HAP-1 (cell line): ENCODE results near the gene DST.
"Not testable (repeated sequence)": the region's sequence is repeated elsewhere in the genome, so short reads cannot be mapped to it uniquely, and the experiment has no call there.

Experiments used
- DNase-seq, 2 experiments: peaks; one replicate each; pipeline ENCODE4 v3.0.0-alpha.2; 2016 to 2020; ENCODE audit warnings: low spot score in 2 of 2
- H3K27me3 ChIP-seq: fragments of 250-450 bp; sonication (Bioruptor Pico); 2 replicates; pipeline ENCODE4 v1.5.1; 2020; ENCODE audit warnings: low read depth, mild to moderate bottlenecking, moderate library complexity
- H3K36me3 ChIP-seq: fragments of 250-450 bp; sonication (Bioruptor Pico); replicated peaks from 2 replicates; pipeline ENCODE4 v1.5.1; 2020; ENCODE audit warnings: mild to moderate bottlenecking
- H3K4me1 ChIP-seq: fragments of 250-450 bp; sonication (Bioruptor Pico); 2 replicates; pipeline ENCODE4 v1.5.1; 2020; ENCODE audit warnings: mild to moderate bottlenecking
- H3K4me3 ChIP-seq: fragments of 250-450 bp; sonication (Bioruptor Pico); 2 replicates; pipeline ENCODE4 v1.5.1; 2020; ENCODE audit warnings: mild to moderate bottlenecking, moderate library complexity
- H3K9me3 ChIP-seq: fragments of 250-450 bp; sonication (Bioruptor Pico); 2 replicates; pipeline ENCODE4 v1.5.1; 2020; ENCODE audit warnings: mild to moderate bottlenecking, moderate library complexity
- in situ Hi-C: fragments of 300-500 bp; cut with MboI; formaldehyde crosslinking; loops from 3 replicates; pipeline ENCODE4 v1.14.3; 2020; ENCODE audit warnings: low sequenced_read_pairs, inconsistent platforms, mixed read lengths

Gene DST

GRCh38 chr6:56682635-56683034, 39.9 kb upstream of the DST start:
- Histone ChIP-seq H3K36me3 (no peaks in the 10 kb centered on the region), H3K9me3 (no peaks in the 10 kb centered on the region), H3K27me3 (no peaks in the 10 kb centered on the region), H3K4me1 (no peaks in the 10 kb centered on the region), H3K4me3 (no peak overlapping the region)
- in situ Hi-C loops = no loop called here
- DNase-seq = no peak

- in situ Hi-C loops = no loop called here
- no peaks in the 10 kb centered on the region for H3K27me3 ChIP-seq
- DNase-seq = no peak
- H3K4me3 ChIP-seq = no peak overlapping the region
- H3K4me1 ChIP-seq = no peaks in the 10 kb centered on the region
- no peaks in the 10 kb centered on the region for H3K36me3 ChIP-seq
- no peaks in the 10 kb centered on the region for H3K9me3 ChIP-seq
These were observed 34.9 kb upstream of the DST start for GRCh38 chr6:56677559-56677958.

- Histone ChIP-seq H3K9me3 (no peaks in the 10 kb centered on the region), H3K27me3 (no peaks in the 10 kb centered on the region), H3K36me3 (no peaks in the 10 kb centered on the region), H3K4me1 (no peaks in the 10 kb centered on the region), H3K4me3 (no peak overlapping the region)
- no peak for DNase-seq
- in situ Hi-C loops = no loop called here
These were observed 29.2 kb upstream of the DST start for GRCh38 chr6:56671651-56672461.

GRCh38 chr6:56671160-56671559, 28.5 kb upstream of the DST start:
- DNase-seq = no peak
- no peaks in the 10 kb centered on the region for H3K9me3 ChIP-seq
- in situ Hi-C loops = no loop called here
- H3K4me3 ChIP-seq = no peak overlapping the region
- no peaks in the 10 kb centered on the region for H3K36me3 ChIP-seq
- H3K27me3 ChIP-seq = no peaks in the 10 kb centered on the region
- no peaks in the 10 kb centered on the region for H3K4me1 ChIP-seq

- in situ Hi-C loops = no loop called here
- no peaks in the 10 kb centered on the region for H3K36me3 ChIP-seq
- no peak overlapping the region for H3K4me3 ChIP-seq
- H3K4me1 ChIP-seq = no peaks in the 10 kb centered on the region
- DNase-seq = no peak
- H3K27me3 ChIP-seq = no peaks in the 10 kb centered on the region
- no peaks in the 10 kb centered on the region for H3K9me3 ChIP-seq
These were observed 26.4 kb upstream of the DST start for GRCh38 chr6:56669041-56669440.

- Histone ChIP-seq H3K27me3 (no peaks in the 10 kb centered on the region), H3K4me1 (no peaks in the 10 kb centered on the region), H3K36me3 (no peaks in the 10 kb centered on the region), H3K9me3 (no peaks in the 10 kb centered on the region), H3K4me3 (no peak overlapping the region)
- DNase-seq = no peak
- in situ Hi-C loops = no loop called here
These were observed 25.5 kb upstream of the DST start for GRCh38 chr6:56668158-56668557.

- DNase-seq = no peak
- in situ Hi-C loops = no loop called here
These were observed 24.6 kb upstream of the DST start for GRCh38 chr6:56667336-56667735.

GRCh38 chr6:56664029-56664428, 21.3 kb upstream of the DST start:
- Histone ChIP-seq H3K27me3 (no peaks in the 10 kb centered on the region), H3K9me3 (no peaks in the 10 kb centered on the region), H3K4me1 (0 out of 2 replicates have a peak, but pooled peaks cover 2% of the 10 kb centered on the region), H3K4me3 (no peak overlapping the region), H3K36me3 (no peaks in the 10 kb centered on the region)
- in situ Hi-C loops = no loop called here
- DNase-seq = no peak

More at GRCh38 chr6:56667336-56667735, 24.6 kb upstream of the DST start:
- no peaks in the 10 kb centered on the region for H3K36me3 ChIP-seq
- no peak overlapping the region for H3K4me3 ChIP-seq
- H3K27me3 ChIP-seq = no peaks in the 10 kb centered on the region
- H3K9me3 ChIP-seq = no peaks in the 10 kb centered on the region
- 0 out of 2 replicates have a peak, but pooled peaks cover 2% of the 10 kb centered on the region for H3K4me1 ChIP-seq

GRCh38 chr6:56663344-56663743, 20.7 kb upstream of the DST start:
- H3K9me3 ChIP-seq = no peaks in the 10 kb centered on the region
- in situ Hi-C loops = no loop called here
- no peak for DNase-seq

GRCh38 chr6:56661338-56661737, 18.6 kb upstream of the DST start:
- H3K9me3 ChIP-seq, H3K36me3 ChIP-seq, H3K4me3 ChIP-seq, H3K4me1 ChIP-seq, H3K27me3 ChIP-seq, in situ Hi-C loops: not testable (repeated sequence)
- peak in 1 of 2 experiments; percentile 44 for DNase-seq

More at GRCh38 chr6:56663344-56663743, 20.7 kb upstream of the DST start:
- no peak overlapping the region for H3K4me3 ChIP-seq
- 0 out of 2 replicates have a peak, but pooled peaks cover 2% of the 10 kb centered on the region for H3K4me1 ChIP-seq
- H3K27me3 ChIP-seq = no peaks in the 10 kb centered on the region
- no peaks in the 10 kb centered on the region for H3K36me3 ChIP-seq

GRCh38 chr6:56660381-56660730, 17.7 kb upstream of the DST start:
- 0 out of 2 replicates have a peak, but pooled peaks cover 2% of the 10 kb centered on the region for H3K4me1 ChIP-seq
- H3K9me3 ChIP-seq = no peaks in the 10 kb centered on the region
- no peaks in the 10 kb centered on the region for H3K36me3 ChIP-seq
- in situ Hi-C loops = no loop called here
- no peaks in the 10 kb centered on the region for H3K27me3 ChIP-seq
- H3K4me3 ChIP-seq = no peak overlapping the region
- DNase-seq = no peak

GRCh38 chr6:56659721-56660380, 17.2 kb upstream of the DST start:
- no peak for DNase-seq
- Histone ChIP-seq H3K36me3 (no peaks in the 10 kb centered on the region), H3K9me3 (no peaks in the 10 kb centered on the region), H3K4me3 (no peak overlapping the region), H3K4me1 (0 out of 2 replicates have a peak, but pooled peaks cover 2% of the 10 kb centered on the region), H3K27me3 (no peaks in the 10 kb centered on the region)
- in situ Hi-C loops = no loop called here

- no peak for DNase-seq
- Histone ChIP-seq H3K4me3 (no peak overlapping the region), H3K4me1 (peaks cover 8% of the 10 kb centered on the region), H3K9me3 (no peaks in the 10 kb centered on the region), H3K27me3 (no peaks in the 10 kb centered on the region), H3K36me3 (no peaks in the 10 kb centered on the region)
- in situ Hi-C loops = no loop called here
These were observed 15.6 kb upstream of the DST start for GRCh38 chr6:56658326-56658725.

GRCh38 chr6:56657354-56657753, 14.7 kb upstream of the DST start:
- no peak for DNase-seq
- Histone ChIP-seq H3K36me3 (no peaks in the 10 kb centered on the region), H3K4me1 (peaks cover 13% of the 10 kb centered on the region), H3K27me3 (no peaks in the 10 kb centered on the region), H3K4me3 (no peak overlapping the region), H3K9me3 (no peaks in the 10 kb centered on the region)
- in situ Hi-C loops = no loop called here
